GM23338 (cell line): ENCODE data around the gene ALG9. TPM values are rescaled to one million over a fixed set of nuclear protein-coding genes. Genes with fewer than 3 reads are reported as not detected.

Experiments
- ATAC-seq: fragments of 200-7000 bp; cut with Tn5 transposase; 3 replicates; pipeline ENCODE4 v1.9.1; 2020
- DNase-seq: peaks from one replicate; pipeline ENCODE4 v3.0.0-alpha.2; 2015; ENCODE audit warnings: low spot score
- H2AFZ ChIP-seq: fragments of 200-600 bp; sonication (generic); 2 replicates; pipeline ENCODE4 v1.8.0; 2016; ENCODE audit warnings: antibody characterized with exemption, mild to moderate bottlenecking, moderate library complexity
- H3F3A ChIP-seq: fragments of 200-600 bp; sonication (generic); replicated peaks from 2 replicates; pipeline ENCODE4 v1.8.0; 2017; ENCODE audit warnings: antibody characterized with exemption, mixed run types, low read depth
- H3K27ac ChIP-seq: fragments of 200-600 bp; sonication (generic); 2 replicates; pipeline ENCODE4 v1.6.1; 2016; ENCODE audit warnings: low read depth
- H3K27me3 ChIP-seq: fragments of 200-600 bp; sonication (generic); 2 replicates; pipeline ENCODE4 v1.8.0; 2016; ENCODE audit warnings: mild to moderate bottlenecking, mixed run types, moderate library complexity; ENCODE audit not compliant: insufficient read depth
- H3K36me3 ChIP-seq: fragments of 200-600 bp; sonication (generic); 2 replicates; pipeline ENCODE4 v1.8.0; 2016; ENCODE audit warnings: mild to moderate bottlenecking; ENCODE audit not compliant: insufficient read depth
- H3K4me1 ChIP-seq: fragments of 200-600 bp; sonication (generic); 2 replicates; pipeline ENCODE4 v1.8.0; 2016; ENCODE audit warnings: mild to moderate bottlenecking, moderate library complexity; ENCODE audit not compliant: insufficient read depth
- H3K4me2 ChIP-seq: fragments of 200-600 bp; sonication (generic); 2 replicates; pipeline ENCODE4 v1.7.1; 2017; ENCODE audit warnings: mixed run types
- H3K4me3 ChIP-seq: fragments of 200-600 bp; sonication (generic); 2 replicates; pipeline ENCODE4 v1.6.1; 2016; ENCODE audit warnings: mixed run types
- H3K79me2 ChIP-seq: fragments of 200-600 bp; sonication (generic); replicated peaks from 2 replicates; pipeline ENCODE4 v1.8.0; 2017; ENCODE audit warnings: mild to moderate bottlenecking; ENCODE audit not compliant: insufficient read depth
- H3K9me2 ChIP-seq: fragments of 200-600 bp; sonication (generic); 2 replicates; pipeline ENCODE4 v1.8.0; 2017; ENCODE audit not compliant: insufficient read depth
- H4K20me1 ChIP-seq: fragments of 200-600 bp; sonication (generic); replicated peaks from 2 replicates; pipeline ENCODE4 v1.8.0; 2017; ENCODE audit warnings: mild to moderate bottlenecking; ENCODE audit not compliant: insufficient read depth
- H3K27ac Mint-ChIP-seq: 2 replicates; pipeline ENCODE4 v1.8.0; 2020; ENCODE audit warnings: inconsistent platforms, mild to moderate bottlenecking, moderate library complexity, mixed read lengths
- H3K27me3 Mint-ChIP-seq: 3 replicates; pipeline ENCODE4 v1.8.0; 2022; ENCODE audit warnings: low read depth, mild to moderate bottlenecking, moderate library complexity, mixed read lengths, inconsistent platforms; ENCODE audit not compliant: insufficient read depth, poor library complexity
- H3K36me3 Mint-ChIP-seq: 3 replicates; pipeline ENCODE4 v1.8.0; 2021; ENCODE audit warnings: low read depth, mild to moderate bottlenecking, inconsistent platforms, moderate library complexity, mixed read lengths
- H3K4me1 Mint-ChIP-seq: 3 replicates; pipeline ENCODE4 v1.8.0; 2020; ENCODE audit warnings: mild to moderate bottlenecking, inconsistent platforms, mixed read lengths
- H3K4me3 Mint-ChIP-seq: 3 replicates; pipeline ENCODE4 v1.8.0; 2021; ENCODE audit warnings: moderate library complexity, mild to moderate bottlenecking, inconsistent platforms, mixed read lengths
- H3K9me3 Mint-ChIP-seq: 3 replicates; pipeline ENCODE4 v1.8.0; 2020; ENCODE audit warnings: moderate library complexity, mild to moderate bottlenecking, inconsistent platforms, mixed read lengths
- CREB1 ChIP-seq: fragments of 250-450 bp; sonication (Bioruptor Pico); IDR thresholded peaks from 2 replicates; pipeline ENCODE4 v1.5.0; 2020; ENCODE audit warnings: low read depth, mild to moderate bottlenecking, moderate library complexity
- EZH2 ChIP-seq: fragments of 200-600 bp; sonication (generic); IDR thresholded peaks from one replicate; pipeline ENCODE4 v1.8.0; 2017; ENCODE audit warnings: antibody characterized with exemption, mild to moderate bottlenecking, low read depth; ENCODE audit not compliant: unreplicated experiment
- JUNB ChIP-seq: IDR thresholded peaks from one replicate; pipeline ENCODE4 v1.6.1; 2016; ENCODE audit warnings: antibody characterized with exemption; ENCODE audit not compliant: unreplicated experiment
- NANOG ChIP-seq: IDR thresholded peaks from 2 replicates; pipeline ENCODE4 v1.6.1; 2016; ENCODE audit warnings: antibody characterized with exemption, borderline replicate concordance
- POLR2AphosphoS5 ChIP-seq: IDR thresholded peaks from 2 replicates; pipeline ENCODE4 v1.6.1; 2016; ENCODE audit warnings: antibody characterized with exemption, low read depth
- STAT1 ChIP-seq: IDR thresholded peaks from one replicate; pipeline ENCODE4 v1.6.1; 2016; ENCODE audit warnings: antibody characterized with exemption; ENCODE audit not compliant: unreplicated experiment
- ZNF114 ChIP-seq: fragments of 250-450 bp; sonication (Bioruptor Pico); IDR thresholded peaks from 2 replicates; pipeline ENCODE4 v1.5.0; 2020; ENCODE audit warnings: mild to moderate bottlenecking, moderate library complexity
- polyA plus RNA-seq: library from polyadenylated mRNA; unstranded; fragments of >200 nt; fragmentation: Nextera tagmentation; extraction: Ambion mirVana; gene quantifications from 2 replicates; pipeline ENCODE4 v1.2.1, GENCODE V29; 2016
- total RNA-seq: library from RNA; depleted of rRNA; stranded (reverse); fragments of >200 nt; shearing (Covaris generic); gene quantifications from 2 replicates; pipeline ENCODE4 v1.2.3, GENCODE V29; 2014
- TF ChIP-seq, protein P1 (sequence below): IDR thresholded peaks from one replicate; pipeline ENCODE4 v1.6.1; 2018; ENCODE audit warnings: antibody characterized with exemption; ENCODE audit not compliant: unreplicated experiment
- TF ChIP-seq, protein P2 (sequence below): IDR thresholded peaks from 2 replicates; pipeline ENCODE4 v1.6.1; 2016; ENCODE audit warnings: antibody characterized with exemption
- TF ChIP-seq, protein P3 (sequence below), 2 experiments: fragments of 200-600 bp in 1 of 2; sonication (generic) in 1 of 2; conservative IDR thresholded peaks; 2 replicates each; pipeline versions ENCODE4 v1.5.1 to v1.6.1; 2016 to 2017; ENCODE audit warnings: antibody characterized with exemption in 2 of 2, low read depth in 2 of 2, mild to moderate bottlenecking in 2 of 2, moderate library complexity in 1 of 2

ALG9 gene
- total and polyA plus RNA-seq, 2 experiments from 2014 or later = 25.4 to 31.1 TPM

DNA sequence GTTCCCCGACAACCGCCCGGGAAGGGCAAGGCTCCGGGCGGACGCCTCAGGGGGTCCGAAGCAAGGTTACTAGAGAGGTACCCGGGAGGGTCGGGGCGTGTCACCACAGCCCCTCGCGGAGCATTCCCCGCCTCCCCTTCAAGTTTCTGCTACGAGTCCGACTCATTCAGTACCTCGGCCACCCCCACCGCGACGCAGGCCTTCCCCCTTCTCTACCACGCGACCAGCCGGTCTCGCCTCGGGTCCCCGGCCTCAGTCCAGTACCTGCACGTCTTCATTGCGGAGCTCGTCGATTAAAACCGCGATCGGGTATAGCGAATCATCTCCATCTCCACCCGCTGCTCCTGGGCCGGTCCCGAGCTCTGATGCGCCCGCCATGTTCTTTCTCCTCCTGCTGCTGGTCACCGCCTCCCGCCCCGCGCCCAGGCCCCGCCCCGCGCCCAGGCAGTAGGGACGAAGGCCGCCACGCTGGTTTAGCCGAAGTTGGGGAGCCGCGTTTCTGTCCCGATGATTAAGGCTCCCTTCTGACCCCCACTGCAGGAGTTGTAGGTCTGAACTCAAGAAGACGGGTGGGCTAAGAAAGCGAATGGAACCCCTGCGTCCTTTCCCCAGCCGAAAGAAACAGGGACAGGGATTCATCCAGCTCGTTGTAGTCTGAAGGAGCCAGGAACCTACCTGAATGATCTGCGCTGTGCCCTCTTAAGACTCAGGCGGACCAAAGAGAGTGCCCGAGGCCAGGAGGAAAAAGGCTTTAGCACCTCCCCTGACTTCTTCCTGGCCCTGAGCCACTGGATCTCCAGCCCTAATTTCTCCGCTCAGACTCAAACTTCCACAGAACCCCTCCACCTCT lies 105.2 kb downstream of the ALG9 start, which contains the start of gene PPP2R1B:
TSS of gene PPP2R1B (minus strand) at position 406 of the 850 bp plus-strand sequence. CDS start at position 378, 28 bp downstream.
- Histone ChIP-seq H3K4me1 (peaks cover 41% of the 10 kb centered on the region), H2AFZ (peak within 1 kb of the TSS; percentile 98), H3K4me3 (peak within 1 kb of the TSS; percentile 95), H3K79me2 (peaks cover 41% of the 10 kb centered on the region), H4K20me1 (peaks cover 18% of the 10 kb centered on the region), H3K27me3 (no peaks in the 10 kb centered on the region), H3K27ac (peak within 1 kb of the TSS; percentile 91), H3K9me2 (no peaks in the 10 kb centered on the region), H3K36me3 (peaks cover 32% of the 10 kb centered on the region), H3F3A (peaks cover 10% of the 10 kb centered on the region; the same call in 1 of the 2 replicates), H3K4me2 (peak within 1 kb of the TSS; percentile 75)
- TF ChIP-seq POLR2AphosphoS5 (peak; percentile 93), ZNF114 (CRISPR knock-in tag) (no peak), STAT1 (no peak), CREB1 (CRISPR knock-in tag) (no peak)
- TF ChIP-seq, protein P1, sequence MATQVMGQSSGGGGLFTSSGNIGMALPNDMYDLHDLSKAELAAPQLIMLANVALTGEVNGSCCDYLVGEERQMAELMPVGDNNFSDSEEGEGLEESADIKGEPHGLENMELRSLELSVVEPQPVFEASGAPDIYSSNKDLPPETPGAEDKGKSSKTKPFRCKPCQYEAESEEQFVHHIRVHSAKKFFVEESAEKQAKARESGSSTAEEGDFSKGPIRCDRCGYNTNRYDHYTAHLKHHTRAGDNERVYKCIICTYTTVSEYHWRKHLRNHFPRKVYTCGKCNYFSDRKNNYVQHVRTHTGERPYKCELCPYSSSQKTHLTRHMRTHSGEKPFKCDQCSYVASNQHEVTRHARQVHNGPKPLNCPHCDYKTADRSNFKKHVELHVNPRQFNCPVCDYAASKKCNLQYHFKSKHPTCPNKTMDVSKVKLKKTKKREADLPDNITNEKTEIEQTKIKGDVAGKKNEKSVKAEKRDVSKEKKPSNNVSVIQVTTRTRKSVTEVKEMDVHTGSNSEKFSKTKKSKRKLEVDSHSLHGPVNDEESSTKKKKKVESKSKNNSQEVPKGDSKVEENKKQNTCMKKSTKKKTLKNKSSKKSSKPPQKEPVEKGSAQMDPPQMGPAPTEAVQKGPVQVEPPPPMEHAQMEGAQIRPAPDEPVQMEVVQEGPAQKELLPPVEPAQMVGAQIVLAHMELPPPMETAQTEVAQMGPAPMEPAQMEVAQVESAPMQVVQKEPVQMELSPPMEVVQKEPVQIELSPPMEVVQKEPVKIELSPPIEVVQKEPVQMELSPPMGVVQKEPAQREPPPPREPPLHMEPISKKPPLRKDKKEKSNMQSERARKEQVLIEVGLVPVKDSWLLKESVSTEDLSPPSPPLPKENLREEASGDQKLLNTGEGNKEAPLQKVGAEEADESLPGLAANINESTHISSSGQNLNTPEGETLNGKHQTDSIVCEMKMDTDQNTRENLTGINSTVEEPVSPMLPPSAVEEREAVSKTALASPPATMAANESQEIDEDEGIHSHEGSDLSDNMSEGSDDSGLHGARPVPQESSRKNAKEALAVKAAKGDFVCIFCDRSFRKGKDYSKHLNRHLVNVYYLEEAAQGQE = no peak
- peak; percentile 90 for DNase-seq
- Mint-ChIP-seq H3K27ac (peak within 1 kb of the TSS; percentile 99), H3K4me3 (peak within 1 kb of the TSS; percentile 100), H3K9me3 (no peaks in the 10 kb centered on the region), H3K27me3 (peaks cover 7% of the 10 kb centered on the region), H3K36me3 (peaks cover 41% of the 10 kb centered on the region), H3K4me1 (peaks cover 46% of the 10 kb centered on the region)
- peak; percentile 87 for ATAC-seq

DNA sequence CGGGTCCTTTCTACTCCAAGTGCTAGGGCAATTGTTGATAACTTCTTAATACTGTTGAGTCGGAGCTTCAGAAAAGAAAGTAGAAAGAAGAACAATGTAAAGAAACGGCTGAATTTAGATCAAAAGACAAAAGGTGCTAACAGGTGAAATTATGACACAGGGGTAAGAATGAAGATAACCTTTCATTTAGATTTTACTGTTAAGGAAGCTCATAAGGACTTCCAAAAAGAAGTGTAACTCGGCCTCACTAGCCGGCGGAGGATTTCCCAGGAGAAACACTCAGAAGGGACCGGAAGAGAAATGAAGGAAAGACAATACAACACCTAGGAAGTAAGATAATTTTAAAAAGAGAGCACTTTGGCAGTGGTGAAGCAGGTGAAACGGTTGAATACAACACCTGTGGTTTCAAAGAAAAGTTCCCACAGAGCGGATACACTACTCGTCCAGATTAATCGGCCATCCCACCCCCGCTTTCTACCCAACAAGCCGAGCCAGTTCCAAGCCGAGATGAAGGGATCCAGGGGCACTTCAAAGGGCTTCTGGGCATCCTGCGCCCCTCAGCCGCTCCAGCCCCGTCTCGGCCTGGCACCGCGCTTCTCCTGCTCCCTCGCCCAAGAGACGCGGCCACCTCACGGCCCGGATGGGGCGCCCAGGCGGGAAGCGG lies 105.9 kb downstream of the ALG9 start:
- Mint-ChIP-seq H3K9me3 (no peaks in the 10 kb centered on the region), H3K27ac (peak overlapping the region; percentile 20), H3K27me3 (peaks cover 2% of the 10 kb centered on the region), H3K36me3 (peaks cover 49% of the 10 kb centered on the region), H3K4me1 (peaks cover 39% of the 10 kb centered on the region), H3K4me3 (peak overlapping the region; percentile 100)
- Histone ChIP-seq H3K27me3 (no peaks in the 10 kb centered on the region), H3K9me2 (no peaks in the 10 kb centered on the region), H4K20me1 (peaks cover 23% of the 10 kb centered on the region), H3F3A (peaks cover 10% of the 10 kb centered on the region; the same call in 1 of the 2 replicates), H3K36me3 (peaks cover 39% of the 10 kb centered on the region), H3K4me1 (peaks cover 34% of the 10 kb centered on the region), H3K4me2 (peak overlapping the region; percentile 75), H2AFZ (peak overlapping the region; percentile 98), H3K27ac (peak overlapping the region; percentile 90), H3K79me2 (peaks cover 41% of the 10 kb centered on the region), H3K4me3 (peak overlapping the region; percentile 95)
- TF ChIP-seq EZH2 (no peak), NANOG (0 out of 2 replicates have a peak, but pooled peaks have one; percentile 24), CREB1 (CRISPR knock-in tag) (peak; percentile 45; the same call in 1 of the 2 replicates), JUNB (no peak), POLR2AphosphoS5 (no peak)
- TF ChIP-seq, protein P2, sequence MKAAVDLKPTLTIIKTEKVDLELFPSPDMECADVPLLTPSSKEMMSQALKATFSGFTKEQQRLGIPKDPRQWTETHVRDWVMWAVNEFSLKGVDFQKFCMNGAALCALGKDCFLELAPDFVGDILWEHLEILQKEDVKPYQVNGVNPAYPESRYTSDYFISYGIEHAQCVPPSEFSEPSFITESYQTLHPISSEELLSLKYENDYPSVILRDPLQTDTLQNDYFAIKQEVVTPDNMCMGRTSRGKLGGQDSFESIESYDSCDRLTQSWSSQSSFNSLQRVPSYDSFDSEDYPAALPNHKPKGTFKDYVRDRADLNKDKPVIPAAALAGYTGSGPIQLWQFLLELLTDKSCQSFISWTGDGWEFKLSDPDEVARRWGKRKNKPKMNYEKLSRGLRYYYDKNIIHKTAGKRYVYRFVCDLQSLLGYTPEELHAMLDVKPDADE = no peak
- TF ChIP-seq, protein P3, sequence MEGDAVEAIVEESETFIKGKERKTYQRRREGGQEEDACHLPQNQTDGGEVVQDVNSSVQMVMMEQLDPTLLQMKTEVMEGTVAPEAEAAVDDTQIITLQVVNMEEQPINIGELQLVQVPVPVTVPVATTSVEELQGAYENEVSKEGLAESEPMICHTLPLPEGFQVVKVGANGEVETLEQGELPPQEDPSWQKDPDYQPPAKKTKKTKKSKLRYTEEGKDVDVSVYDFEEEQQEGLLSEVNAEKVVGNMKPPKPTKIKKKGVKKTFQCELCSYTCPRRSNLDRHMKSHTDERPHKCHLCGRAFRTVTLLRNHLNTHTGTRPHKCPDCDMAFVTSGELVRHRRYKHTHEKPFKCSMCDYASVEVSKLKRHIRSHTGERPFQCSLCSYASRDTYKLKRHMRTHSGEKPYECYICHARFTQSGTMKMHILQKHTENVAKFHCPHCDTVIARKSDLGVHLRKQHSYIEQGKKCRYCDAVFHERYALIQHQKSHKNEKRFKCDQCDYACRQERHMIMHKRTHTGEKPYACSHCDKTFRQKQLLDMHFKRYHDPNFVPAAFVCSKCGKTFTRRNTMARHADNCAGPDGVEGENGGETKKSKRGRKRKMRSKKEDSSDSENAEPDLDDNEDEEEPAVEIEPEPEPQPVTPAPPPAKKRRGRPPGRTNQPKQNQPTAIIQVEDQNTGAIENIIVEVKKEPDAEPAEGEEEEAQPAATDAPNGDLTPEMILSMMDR (conservative IDR thresholded peaks at IDR 0.05; ENCODE audit: low read depth in 2 of 2) = no peak
- ATAC-seq (peak; percentile 62), DNase-seq (peak; percentile 64)
